Left hindlimb (tissue), 1 donor: ENCODE results near the gene STARD7.
A peak's percentile ranks its signal among the peaks of the same experiment; 100 is the strongest.
"Not testable (repeated sequence)": the region's sequence is repeated elsewhere in the genome, so short reads cannot be mapped to it uniquely, and the experiment has no call there.

Experiments used
- DNase-seq: peaks from one replicate; pipeline ENCODE4 v3.0.0-alpha.2; 2018

STARD7 gene

GRCh38 chr2:96160366-96160765, 48.3 kb downstream of the STARD7 start:
- DNase-seq: not testable (repeated sequence)

DNA sequence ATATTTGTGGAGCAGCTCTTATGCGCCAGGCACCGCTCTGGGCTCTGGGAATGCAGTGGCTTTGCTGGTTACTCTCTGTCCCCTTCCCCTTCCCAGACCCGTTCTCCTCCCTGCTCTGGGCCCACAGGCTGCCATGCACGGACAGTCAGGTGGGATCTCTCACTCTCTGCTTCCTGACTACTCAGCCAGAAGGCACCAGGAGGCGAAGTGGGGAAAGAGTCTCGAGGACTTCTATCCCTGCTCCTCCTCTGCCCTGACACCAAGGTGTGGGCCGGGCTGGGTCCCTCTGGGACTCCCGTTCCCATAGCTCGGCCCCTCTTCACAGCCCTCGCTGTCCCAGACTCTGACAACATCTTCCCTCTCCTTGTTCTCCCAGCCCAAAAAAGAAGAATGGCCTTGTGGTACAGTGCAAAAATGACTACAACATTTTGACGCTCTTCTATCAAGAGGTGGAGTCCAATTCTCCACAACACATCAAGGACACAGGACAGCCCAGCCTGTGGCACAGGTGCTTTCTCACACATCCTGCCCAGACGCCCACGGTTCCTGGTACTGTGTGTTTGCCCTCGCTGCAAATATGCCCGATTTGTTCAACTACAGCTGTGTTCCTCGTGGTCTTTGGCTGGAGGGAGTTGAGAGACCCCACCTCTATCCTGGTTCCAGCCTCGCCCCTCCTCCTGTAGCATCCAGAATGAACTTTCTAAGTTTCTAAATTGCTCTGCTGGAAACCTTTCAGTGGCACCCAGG, 49.4 kb downstream of the STARD7 start:
- no peak for DNase-seq

GRCh38 chr2:96158554-96158940, 50.1 kb downstream of the STARD7 start:
- DNase-seq: no peak

- no peak for DNase-seq
Observed at GRCh38 chr2:96157649-96158553, 50.7 kb downstream of the STARD7 start.

- no peak for DNase-seq
Observed at GRCh38 chr2:96156926-96157648, 51.5 kb downstream of the STARD7 start.

GRCh38 chr2:96156011-96156820, 52.4 kb downstream of the STARD7 start:
- DNase-seq: no peak

GRCh38 chr2:96154506-96155380, 53.9 kb downstream of the STARD7 start:
- no peak for DNase-seq

- DNase-seq: no peak
Observed at GRCh38 chr2:96153991-96154431, 54.6 kb downstream of the STARD7 start.

GRCh38 chr2:96153291-96153713, 55.3 kb downstream of the STARD7 start:
- no peak for DNase-seq

DNA sequence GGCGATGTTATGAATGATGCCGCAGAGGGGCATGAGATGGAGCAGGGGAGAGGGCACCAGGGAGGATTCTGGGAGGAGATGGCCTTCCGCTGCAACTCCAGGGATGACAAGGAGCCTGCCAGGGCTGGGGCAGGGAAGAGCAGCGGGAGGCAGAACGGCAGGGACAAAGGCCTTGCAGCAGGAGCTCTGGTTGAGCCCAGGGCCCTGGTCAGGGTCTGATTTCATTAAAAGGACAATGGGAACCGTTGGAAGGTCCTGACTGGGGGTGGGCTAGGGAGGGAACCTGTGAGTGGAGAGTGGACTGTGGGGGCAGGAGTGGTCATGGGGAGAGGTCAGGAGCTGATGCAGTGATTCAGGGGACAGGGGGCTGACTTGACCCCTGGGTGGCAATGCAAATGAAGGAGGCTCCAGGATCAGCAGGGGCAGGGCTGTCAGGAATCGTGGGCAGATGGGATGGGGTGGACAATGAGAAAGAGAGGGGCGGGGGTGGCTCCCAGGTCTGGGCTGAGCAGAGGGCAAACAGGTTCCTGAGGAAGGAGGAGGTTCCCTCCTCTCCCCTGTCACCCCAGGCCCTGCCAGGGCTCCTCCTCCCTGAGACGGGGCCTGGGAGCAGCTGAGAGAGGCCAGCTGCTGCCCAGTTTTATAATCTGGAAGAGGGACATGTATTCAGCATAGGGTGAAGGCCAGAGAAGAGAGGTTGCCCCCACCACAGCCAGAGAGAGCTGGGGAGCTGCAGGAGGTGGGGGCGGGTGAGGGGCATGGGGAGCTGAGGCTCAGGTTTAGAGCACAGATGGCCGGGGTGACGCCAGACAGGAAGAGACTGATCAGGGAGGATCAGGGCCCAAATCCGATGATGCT, 56.1 kb downstream of the STARD7 start:
- no peak for DNase-seq

DNA sequence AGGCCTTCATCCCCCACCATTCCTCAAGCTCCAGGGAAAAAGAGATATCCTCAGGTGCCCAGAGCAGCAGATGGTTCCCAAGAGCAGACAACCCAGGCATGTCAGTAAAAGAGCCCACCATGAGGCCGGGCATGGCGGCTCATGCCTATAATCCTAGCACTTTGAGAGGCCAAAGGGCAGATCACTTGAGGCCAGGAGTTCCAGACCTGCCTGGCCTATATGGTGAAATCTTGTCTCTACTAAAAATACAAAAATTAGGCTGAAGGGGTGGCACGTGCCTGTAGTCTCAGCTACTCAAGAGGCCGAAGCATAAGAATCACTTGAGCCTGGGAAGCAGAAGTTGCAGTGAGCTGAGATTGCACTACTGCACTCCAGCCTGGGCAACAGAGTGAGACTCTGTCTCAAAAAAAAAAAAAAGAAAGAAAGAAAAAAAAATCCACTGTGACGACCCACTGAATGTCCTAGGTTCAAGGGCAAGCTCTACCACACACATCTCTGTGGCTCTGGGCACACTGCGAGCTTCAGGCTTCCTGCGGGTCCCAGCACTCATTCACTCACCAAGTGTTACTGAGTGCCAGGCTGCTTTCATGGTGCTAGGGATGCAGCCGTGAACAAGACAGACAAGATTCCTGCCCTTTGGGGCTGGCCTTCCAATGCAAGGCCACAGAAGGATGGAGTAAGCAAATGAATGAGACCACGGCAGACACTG, 56.9 kb downstream of the STARD7 start:
- DNase-seq: no peak

DNA sequence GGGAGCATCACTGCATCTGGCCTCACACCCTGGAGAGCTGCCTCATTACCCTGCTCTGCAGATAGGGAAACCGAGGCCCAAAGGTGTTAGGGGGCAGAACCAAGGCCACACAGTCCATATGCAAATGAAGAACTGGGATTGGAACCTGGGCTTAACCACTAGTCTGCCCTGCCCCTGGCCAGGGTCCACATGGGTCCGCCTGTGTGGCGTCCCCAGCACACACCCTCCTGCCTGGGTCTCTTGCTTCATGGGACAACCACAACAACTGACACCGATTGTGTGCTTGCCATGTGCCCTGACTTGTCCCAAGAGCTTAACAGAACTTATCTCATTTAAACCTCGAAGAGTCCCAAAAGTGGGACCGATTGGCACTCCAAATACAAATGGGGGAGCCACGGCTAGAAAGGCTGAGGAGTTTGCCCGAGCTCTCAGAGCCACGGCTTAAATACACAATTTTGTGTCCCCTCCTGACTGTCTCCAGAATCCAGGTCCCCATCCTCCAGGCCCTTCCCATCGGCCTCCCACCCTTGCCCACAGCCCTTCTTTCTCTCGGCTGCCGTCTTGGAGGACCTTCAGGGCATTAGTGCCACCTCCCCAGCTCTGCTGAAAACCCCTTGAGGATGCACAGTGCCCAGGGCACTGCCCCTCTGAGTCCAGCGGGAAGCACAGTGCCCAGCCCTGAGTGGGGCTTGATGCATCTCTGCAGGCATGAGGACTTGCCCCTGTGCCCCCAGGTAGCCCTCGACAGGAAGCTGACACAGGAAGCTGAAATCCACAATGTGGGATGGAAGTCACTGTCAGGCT, 57.6 kb downstream of the STARD7 start:
- no peak for DNase-seq

GRCh38 chr2:96150007-96150640, 58.5 kb downstream of the STARD7 start:
- DNase-seq: no peak

DNA sequence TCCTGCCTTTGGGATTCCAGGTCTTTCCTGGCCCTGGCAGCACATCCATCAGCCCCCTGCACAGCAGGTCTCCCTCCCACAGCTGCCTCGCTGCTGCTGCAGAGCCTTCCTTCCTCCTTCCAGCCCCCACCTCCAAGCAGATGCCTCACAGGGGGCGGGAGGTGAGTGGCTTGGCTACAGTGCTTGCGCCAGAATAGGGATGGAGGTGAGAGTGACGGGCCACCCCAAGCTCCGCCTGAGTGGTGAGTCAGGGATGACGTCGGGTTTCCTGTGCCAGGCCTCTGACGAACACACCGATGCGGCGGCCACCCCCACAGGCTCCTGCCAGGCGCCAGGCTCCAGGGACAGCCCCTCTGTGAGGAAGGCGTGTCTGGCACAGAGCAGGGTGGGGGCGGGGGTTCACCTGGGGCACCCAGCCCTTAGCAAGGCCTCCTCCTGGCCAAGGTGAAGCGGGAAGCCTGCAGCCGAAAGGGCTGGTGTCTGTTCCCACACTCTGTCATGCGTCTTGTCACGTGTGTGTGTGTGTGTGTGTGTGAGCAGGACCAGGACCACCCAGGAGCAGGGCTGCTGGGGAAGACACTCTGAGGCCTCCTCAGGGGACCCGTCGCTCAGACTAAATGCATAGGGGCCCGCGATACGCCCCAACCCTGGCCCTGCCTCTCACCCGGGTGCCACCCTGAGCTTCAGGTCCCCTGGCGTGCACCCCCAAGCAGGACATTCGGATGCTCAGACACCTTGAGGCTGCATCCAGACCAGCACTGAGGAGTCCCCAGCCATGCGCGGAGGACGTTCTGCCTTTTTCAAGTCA, 60.0 kb downstream of the STARD7 start:
- peak; percentile 88 for DNase-seq

DNA sequence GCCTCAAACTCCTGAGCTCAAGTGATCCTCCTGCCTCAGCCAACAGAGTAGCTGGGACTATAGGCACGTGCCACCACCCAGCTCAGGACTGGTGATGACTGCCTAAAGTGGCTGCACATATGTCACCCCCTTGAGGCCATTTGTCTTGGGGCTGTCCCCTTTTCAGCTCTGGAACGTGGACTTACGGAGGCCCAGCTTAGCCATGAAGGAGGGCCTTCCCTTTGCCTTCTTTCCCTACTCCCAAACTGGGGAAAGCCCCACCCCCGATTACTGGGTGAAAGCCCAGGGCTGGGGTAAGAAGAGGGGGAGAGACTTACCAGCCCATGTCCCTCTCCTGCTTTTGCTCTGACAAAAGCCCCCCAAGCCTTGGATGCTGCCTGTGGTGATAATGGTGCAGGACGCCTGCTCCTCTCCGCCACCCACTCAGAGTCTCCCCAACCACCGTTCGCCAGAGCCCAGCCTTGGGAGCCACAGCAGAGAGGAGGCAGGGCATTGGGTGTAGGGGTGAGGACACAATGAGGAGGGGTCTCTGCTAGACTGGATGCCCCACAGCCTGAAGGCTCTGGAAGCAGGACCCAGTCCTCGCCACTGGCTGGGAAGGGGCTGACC, 60.9 kb downstream of the STARD7 start:
- DNase-seq: no peak

GRCh38 chr2:96146881-96147592, 61.6 kb downstream of the STARD7 start:
- DNase-seq: no peak
